Mucosa of descending colon (tissue), 3 donors: ENCODE measurements around the gene LINS1. TPM values are rescaled to one million over a fixed set of nuclear protein-coding genes. Genes with fewer than 3 reads are reported as not detected.
A peak's percentile ranks its signal among the peaks of the same experiment; 100 is the strongest.

ENCODE experiments used
- ATAC-seq: fragments of 200-7000 bp; cut with Tn5 transposase; one replicate; pipeline ENCODE4 v1.9.1; 2020; ENCODE audit warnings: mild to moderate bottlenecking, moderate library complexity
- DNase-seq, 3 donors: peaks; one replicate each; pipeline ENCODE4 v3.0.0-alpha.2; 2020
- H3K36me3 ChIP-seq: fragments of 200-600 bp; one replicate; pipeline ENCODE4 v1.8.0; 2021; ENCODE audit warnings: low read depth, mild to moderate bottlenecking
- H3K4me1 ChIP-seq: fragments of 200-600 bp; one replicate; pipeline ENCODE4 v1.8.0; 2021; ENCODE audit warnings: low read depth, mild to moderate bottlenecking
- H3K4me3 ChIP-seq: fragments of 200-600 bp; one replicate; pipeline ENCODE4 v1.8.0; 2021; ENCODE audit warnings: mild to moderate bottlenecking
- H3K9me3 ChIP-seq: fragments of 200-600 bp; one replicate; pipeline ENCODE4 v1.8.0; 2021; ENCODE audit warnings: mild to moderate bottlenecking
- intact Hi-C, 2 donors: fragments of 100-400 bp; cut with DNase I in 1 of 2; cut with micrococcal nuclease in 1 of 2; formaldehyde crosslinking; loops; one replicate each; pipeline versions ENCODE4 v1.11.0 to v1.11.1; 2022; cut with DNase I, micrococcal nuclease
- total RNA-seq, 3 donors: library from RNA; stranded (reverse); fragmentation: NEBNext Ultra II Directional in 2 of 3; extraction: Animal tissue kit (Norgen Biotek cat#: 25700) in 2 of 3; gene quantifications; one replicate each; pipeline versions ENCODE4 v1.2.1 to v1.2.4, GENCODE V29; 2021 to 2023
- TF ChIP-seq, protein P1 (sequence below): fragments of 200-600 bp; IDR thresholded peaks from one replicate; pipeline ENCODE4 v1.8.0; 2022; ENCODE audit warnings: antibody characterized with exemption, mild to moderate bottlenecking
- donor health status: DM: no; HTN: no; CAD: no; lungs with moderate emphysema.
- donor health status: DM: no; HTN: no; CAD: no.
- donor health status: DM: no; HTN: yes; CAD: no.

Gene LINS1
- total RNA-seq, 3 donors from 2014 or later: 18.6 to 32.0 (median 24.2) TPM

DNA sequence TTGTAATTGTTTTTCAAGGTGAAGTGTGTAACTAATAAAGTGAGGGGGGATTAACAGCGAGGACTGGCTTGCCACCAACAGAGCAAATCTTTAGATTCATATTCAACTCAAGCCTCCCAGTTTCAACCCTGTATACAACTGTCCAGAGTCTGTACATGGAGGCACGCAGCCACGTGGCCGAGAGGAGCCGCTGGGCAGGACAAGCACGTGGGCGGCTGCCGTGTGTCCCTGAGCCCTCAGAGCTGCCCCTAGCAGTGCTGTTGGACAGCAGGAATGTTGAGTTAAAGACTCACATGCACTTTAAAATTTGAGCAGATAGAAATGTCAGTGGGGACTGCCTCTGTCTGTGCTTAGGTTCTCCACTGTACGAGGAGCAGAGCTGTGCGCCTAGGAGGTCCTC lies 29.8 kb upstream of the LINS1 start:
- Histone ChIP-seq H3K36me3 (no peaks in the 10 kb centered on the region), H3K4me3 (no peak overlapping the region), H3K4me1 (peaks cover 8% of the 10 kb centered on the region), H3K9me3 (no peaks in the 10 kb centered on the region)
- intact Hi-C loops: loop anchor here in 1 of 2 donors (5.0 kb wide), 1 partner anchor 375 kb away; no protein-coding TSS in a partner anchor
- DNase-seq (no peak), ATAC-seq (no peak)
- TF ChIP-seq, protein P1, sequence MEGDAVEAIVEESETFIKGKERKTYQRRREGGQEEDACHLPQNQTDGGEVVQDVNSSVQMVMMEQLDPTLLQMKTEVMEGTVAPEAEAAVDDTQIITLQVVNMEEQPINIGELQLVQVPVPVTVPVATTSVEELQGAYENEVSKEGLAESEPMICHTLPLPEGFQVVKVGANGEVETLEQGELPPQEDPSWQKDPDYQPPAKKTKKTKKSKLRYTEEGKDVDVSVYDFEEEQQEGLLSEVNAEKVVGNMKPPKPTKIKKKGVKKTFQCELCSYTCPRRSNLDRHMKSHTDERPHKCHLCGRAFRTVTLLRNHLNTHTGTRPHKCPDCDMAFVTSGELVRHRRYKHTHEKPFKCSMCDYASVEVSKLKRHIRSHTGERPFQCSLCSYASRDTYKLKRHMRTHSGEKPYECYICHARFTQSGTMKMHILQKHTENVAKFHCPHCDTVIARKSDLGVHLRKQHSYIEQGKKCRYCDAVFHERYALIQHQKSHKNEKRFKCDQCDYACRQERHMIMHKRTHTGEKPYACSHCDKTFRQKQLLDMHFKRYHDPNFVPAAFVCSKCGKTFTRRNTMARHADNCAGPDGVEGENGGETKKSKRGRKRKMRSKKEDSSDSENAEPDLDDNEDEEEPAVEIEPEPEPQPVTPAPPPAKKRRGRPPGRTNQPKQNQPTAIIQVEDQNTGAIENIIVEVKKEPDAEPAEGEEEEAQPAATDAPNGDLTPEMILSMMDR: no peak

DNA sequence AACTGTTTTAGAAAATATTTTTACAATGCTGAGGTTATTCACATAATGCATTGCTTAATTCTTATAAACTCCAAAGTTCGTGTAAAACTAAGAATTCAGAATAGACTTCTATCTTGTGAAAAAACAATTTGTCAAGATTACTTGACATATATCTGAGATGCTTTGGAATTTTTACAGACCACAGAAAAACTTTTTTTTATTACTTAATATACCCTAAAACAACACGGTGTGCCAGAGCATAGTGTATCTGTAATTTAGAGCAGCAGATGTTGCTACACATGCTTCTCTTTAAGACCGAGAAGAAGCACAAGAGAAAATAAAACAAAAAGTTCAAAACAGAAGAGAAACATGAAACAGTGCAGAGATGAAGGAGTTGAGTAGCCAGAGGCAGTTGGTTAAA lies 26.8 kb upstream of the LINS1 start:
- Histone ChIP-seq H3K9me3 (no peaks in the 10 kb centered on the region), H3K4me3 (no peak overlapping the region), H3K36me3 (no peaks in the 10 kb centered on the region), H3K4me1 (no peaks in the 10 kb centered on the region)
- intact Hi-C loops: loop anchor here (5.0 to 10.0 kb wide), 2 partner anchors 244 to 246 kb away; partner anchors contain the start of gene ALDH1A3 (in 1 of the 2)
- ATAC-seq (no peak), DNase-seq (no peak)
- TF ChIP-seq, protein P1: no peak

GRCh38 chr15:100627789-100628395 lies 25.9 kb upstream of the LINS1 start:
- Histone ChIP-seq H3K9me3 (no peaks in the 10 kb centered on the region), H3K36me3 (no peaks in the 10 kb centered on the region), H3K4me3 (no peak overlapping the region), H3K4me1 (no peaks in the 10 kb centered on the region)
- TF ChIP-seq, protein P1: peak; percentile 64
- ATAC-seq: peak; percentile 95
- intact Hi-C loops: loop anchor here (5.0 to 10.0 kb wide), 2 partner anchors 244 to 247 kb away; partner anchors contain the start of gene ALDH1A3 (in 1 of the 2)
- peak in 1 of 3 donors; percentile 78 for DNase-seq

- H3K36me3 ChIP-seq: no peaks in the 10 kb centered on the region
- H3K4me3 ChIP-seq: no peak overlapping the region
- TF ChIP-seq, protein P1: no peak
- no peak for DNase-seq
- H3K4me1 ChIP-seq: no peaks in the 10 kb centered on the region
- no peak for ATAC-seq
- intact Hi-C loops: loop anchor here in 1 of 2 donors (10.0 kb wide), 1 partner anchor 252 kb away; the partner anchor contains the start of gene ALDH1A3
- H3K9me3 ChIP-seq: no peaks in the 10 kb centered on the region
These were observed 21.3 kb upstream of the LINS1 start for GRCh38 chr15:100623301-100623700.

DNA sequence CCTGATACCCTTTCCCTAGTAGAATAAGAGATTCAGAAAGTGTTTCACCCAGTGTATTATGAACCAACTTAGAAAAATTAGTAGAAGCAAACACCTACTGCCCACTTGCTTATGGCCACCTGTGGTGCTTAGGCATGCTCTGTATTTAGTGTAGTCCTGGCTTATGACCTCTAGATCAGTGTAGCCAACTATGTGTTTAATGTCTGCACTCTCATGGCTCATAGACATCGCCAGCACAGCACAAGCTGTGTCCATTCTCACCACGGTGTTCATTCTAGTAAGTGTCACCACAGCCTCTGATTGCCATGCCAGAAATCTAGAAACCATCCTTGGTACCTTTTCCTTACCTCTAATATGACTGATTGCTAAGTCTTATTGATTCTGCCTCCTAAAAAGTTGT lies 14.7 kb upstream of the LINS1 start:
- intact Hi-C loops: no loop called here
- ATAC-seq (no peak), DNase-seq (no peak)
- TF ChIP-seq, protein P1: no peak
- Histone ChIP-seq H3K4me1 (peaks cover 37% of the 10 kb centered on the region), H3K4me3 (no peak overlapping the region), H3K36me3 (no peaks in the 10 kb centered on the region), H3K9me3 (no peaks in the 10 kb centered on the region)
